Neural crest cell (in vitro differentiated cells): ENCODE data around the gene SENP6. TPM values are rescaled to one million over a fixed set of nuclear protein-coding genes. Genes with fewer than 3 reads are reported as not detected.

Experiments
- DNase-seq: peaks from one replicate; pipeline ENCODE4 v3.0.0; 2021; ENCODE audit warnings: low read depth, mixed read lengths, low spot score
- H3K27ac Mint-ChIP-seq: one replicate; pipeline ENCODE4 v1.8.0; 2021; ENCODE audit warnings: mild to moderate bottlenecking, mixed read lengths; ENCODE audit not compliant: unreplicated experiment
- H3K27me3 Mint-ChIP-seq: 2 replicates; pipeline ENCODE4 v1.8.0; 2021; ENCODE audit warnings: low read depth, mild to moderate bottlenecking, mixed read lengths
- H3K36me3 Mint-ChIP-seq: 2 replicates; pipeline ENCODE4 v1.8.0; 2021; ENCODE audit warnings: low read depth, mild to moderate bottlenecking, mixed read lengths
- H3K4me1 Mint-ChIP-seq: 2 replicates; pipeline ENCODE4 v1.8.0; 2021; ENCODE audit warnings: mixed read lengths
- H3K4me3 Mint-ChIP-seq: one replicate; pipeline ENCODE4 v1.8.0; 2021; ENCODE audit warnings: mild to moderate bottlenecking, mixed read lengths
- H3K9me3 Mint-ChIP-seq: 2 replicates; pipeline ENCODE4 v1.8.0; 2021; ENCODE audit warnings: mixed read lengths
- CTCF ChIP-seq: fragments of 200-600 bp; sonication (generic); conservative IDR thresholded peaks from 2 replicates; pipeline ENCODE4 v1.5.0; 2021; ENCODE audit warnings: antibody characterized with exemption, mild to moderate bottlenecking
- long read RNA-seq: library from polyadenylated mRNA; unstranded; transcript quantifications from one replicate; pipeline ENCODE4 v2.0.0, GENCODE V29; 2020
- total RNA-seq: library from RNA; stranded (reverse); gene quantifications from 2 replicates; pipeline ENCODE4 v1.2.1, GENCODE V29; 2021

SENP6 gene
- 95.2 and 96.5 TPM in 2 replicates for total RNA-seq
- long read RNA-seq, full-length matches to known transcripts, result 1 of 18 reads
- long read RNA-seq, partial matches to known transcripts, result 12 of 18 reads
- long read RNA-seq, other reads (novel, unspliced or antisense), result 5 of 18 reads

- peaks cover 4% of the 10 kb centered on the region for H3K36me3 Mint-ChIP-seq
- H3K4me3 Mint-ChIP-seq, result peak within 1 kb of the TSS; percentile 99
- H3K27me3 Mint-ChIP-seq, result no peaks in the 10 kb centered on the region
- no peak for TF ChIP-seq CTCF
- H3K9me3 Mint-ChIP-seq, result no peaks in the 10 kb centered on the region
- H3K27ac Mint-ChIP-seq, result peak within 1 kb of the TSS; percentile 100
- peaks cover 42% of the 10 kb centered on the region for H3K4me1 Mint-ChIP-seq
- DNase-seq, result peak; percentile 72
These were observed at the start of gene SENP6 for GRCh38 chr6:75601304-75602245. Gene SENP6 (plus strand): TSS chr6:75601880. CDS start chr6:75602525, 645 bp downstream.

GRCh38 chr6:75556240-75556639, 45.4 kb upstream of the SENP6 start:
- Mint-ChIP-seq H3K9me3 (peaks cover 1% of the 10 kb centered on the region), H3K27me3 (peaks cover 2% of the 10 kb centered on the region), H3K4me3 (no peak overlapping the region), H3K27ac (no peak overlapping the region), H3K36me3 (no peaks in the 10 kb centered on the region), H3K4me1 (no peaks in the 10 kb centered on the region)
- no peak for TF ChIP-seq CTCF
- no peak for DNase-seq

GRCh38 chr6:75557068-75557467, 44.6 kb upstream of the SENP6 start:
- H3K27ac Mint-ChIP-seq, result no peak overlapping the region
- H3K36me3 Mint-ChIP-seq, result no peaks in the 10 kb centered on the region
- H3K4me1 Mint-ChIP-seq, result no peaks in the 10 kb centered on the region
- no peak overlapping the region for H3K4me3 Mint-ChIP-seq
- H3K27me3 Mint-ChIP-seq, result peaks cover 2% of the 10 kb centered on the region
- TF ChIP-seq CTCF, result no peak
- H3K9me3 Mint-ChIP-seq, result peaks cover 3% of the 10 kb centered on the region
- no peak for DNase-seq

- H3K4me3 Mint-ChIP-seq, result no peak overlapping the region
- TF ChIP-seq CTCF, result peak; percentile 38
- H3K27ac Mint-ChIP-seq, result no peak overlapping the region
- H3K36me3 Mint-ChIP-seq, result peaks cover 12% of the 10 kb centered on the region
- H3K9me3 Mint-ChIP-seq, result peaks cover 22% of the 10 kb centered on the region
- H3K4me1 Mint-ChIP-seq, result no peaks in the 10 kb centered on the region
- peaks cover 8% of the 10 kb centered on the region for H3K27me3 Mint-ChIP-seq
- no peak for DNase-seq
These were observed 38.6 kb upstream of the SENP6 start for GRCh38 chr6:75563032-75563431.

GRCh38 chr6:75566137-75566767, 35.4 kb upstream of the SENP6 start:
- no peaks in the 10 kb centered on the region for H3K4me1 Mint-ChIP-seq
- H3K27ac Mint-ChIP-seq, result no peak overlapping the region
- H3K36me3 Mint-ChIP-seq, result peaks cover 15% of the 10 kb centered on the region
- no peak overlapping the region for H3K4me3 Mint-ChIP-seq
- TF ChIP-seq CTCF, result no peak
- H3K9me3 Mint-ChIP-seq, result peaks cover 26% of the 10 kb centered on the region
- peaks cover 6% of the 10 kb centered on the region for H3K27me3 Mint-ChIP-seq
- no peak for DNase-seq
